ENCODE results near the gene RBM11. TPM values are rescaled to one million over a fixed set of nuclear protein-coding genes. Genes with fewer than 3 reads are reported as not detected.

The RBM11 gene
- total and polyA plus RNA-seq, 2 of the 8 experiments (the other 6 are each of a cell fraction or from before 2014, with no cell fraction given) = 3.9 to 10.1 TPM

- no peak for FAIRE-seq
- TF ChIP-seq RBBP5 (IDR thresholded peaks at IDR 0.05; ENCODE audit: borderline replicate concordance, low read depth, low read length) = no peak
- TF ChIP-seq KDM4A (IDR thresholded peaks at IDR 0.05; ENCODE audit: low read depth, low read length, severe bottlenecking) = no peak
- no peak for TF ChIP-seq SP1 (IDR thresholded peaks at IDR 0.05; ENCODE audit: low read depth, low read length)
- TF ChIP-seq KDM5A (IDR thresholded peaks at IDR 0.05; ENCODE audit: low read length) = no peak
- no peak for TF ChIP-seq EGR1 (IDR thresholded peaks at IDR 0.05; ENCODE audit: borderline replicate concordance, low read depth, low read length)
- no peak for TF ChIP-seq EZH2 (IDR thresholded peaks at IDR 0.05; ENCODE audit: low read depth, low read length, severe bottlenecking)
- TF ChIP-seq TBP (IDR thresholded peaks at IDR 0.05; ENCODE audit: low read depth, low read length) = no peak
- no peak for TF ChIP-seq CHD1 (IDR thresholded peaks at IDR 0.05; ENCODE audit: low read depth, low read length)
- no peak for TF ChIP-seq GTF2F1 (IDR thresholded peaks at IDR 0.05; ENCODE audit: borderline replicate concordance, low read depth, low read length)
- TF ChIP-seq GABPA (IDR thresholded peaks at IDR 0.05; ENCODE audit: borderline replicate concordance, insufficient read depth, low read length) = no peak
- TF ChIP-seq USF2 (IDR thresholded peaks at IDR 0.05; ENCODE audit: low read length) = no peak
- TF ChIP-seq POLR2AphosphoS5 (IDR thresholded peaks at IDR 0.05; ENCODE audit: low read depth, low read length) = no peak
- TF ChIP-seq POLR2A (IDR thresholded peaks at IDR 0.05; ENCODE audit: control extremely low read depth in 1 of 2, low read depth in 2 of 2, low read length in 2 of 2) = no peak
- no peak for TF ChIP-seq MAFK (IDR thresholded peaks at IDR 0.05; ENCODE audit: low read depth, low read length)
These were observed 35.4 kb downstream of the RBM11 start for GRCh38 chr21:14251336-14251735.

More at GRCh38 chr21:14251336-14251735, 35.4 kb downstream of the RBM11 start:
- WGBS, 2 experiments (ENCODE audit: extremely low coverage in 1 of 2, insufficient coverage in 1 of 2, insufficient read length in 1 of 2, insufficient replicate concordance in 2 of 2, low coverage in 1 of 2, low lambda C conversion rate in 2 of 2, missing lambda C conversion rate in 1 of 2) = 68% methylated on average over 1 of the region's 1 CpG; no CpG with 5 or more reads in 1 of the 2 experiments
- Histone ChIP-seq H3K9ac (replicated peaks in 1 of 4; ENCODE audit: extremely low read depth in 1 of 4, low read depth in 3 of 4, low read length in 3 of 4) (no peak overlapping the region), H3K23me2 (ENCODE audit: low read depth, low read length) (no peaks in the 10 kb centered on the region; the same call in 1 of the 2 replicates), H3K79me1 (ENCODE audit: low read depth, low read length) (no peaks in the 10 kb centered on the region), H2AK5ac (ENCODE audit: low read depth, low read length) (no peak overlapping the region), H3K36me3 (ENCODE audit: control insufficient read depth in 2 of 4, insufficient read depth in 4 of 4, low read length in 3 of 4) (no peaks in the 10 kb centered on the region), H2BK20ac (ENCODE audit: low read length) (no peak overlapping the region), H3K56ac (replicated peaks; ENCODE audit: insufficient read length, low read depth, low read length) (no peak overlapping the region), H3K4me2 (ENCODE audit: insufficient read depth in 1 of 2, low read depth in 2 of 2, low read length in 2 of 2) (no peak overlapping the region), H4K8ac (ENCODE audit: extremely low read depth, insufficient read depth, low read length) (no peak overlapping the region), H3K79me2 (ENCODE audit: control insufficient read depth in 1 of 2, insufficient read depth in 2 of 2, low read length in 2 of 2) (no peaks in the 10 kb centered on the region), H4K5ac (ENCODE audit: insufficient read length, low read depth, low read length) (no peak overlapping the region), H3K27me3 (replicated peaks in 1 of 4; ENCODE audit: control insufficient read depth in 3 of 4, extremely low read depth in 1 of 4, insufficient read depth in 3 of 4, low read length in 3 of 4) (no peaks in the 10 kb centered on the region), H3K4ac (replicated peaks; ENCODE audit: insufficient read length, low read depth, low read length) (no peak overlapping the region), H2BK12ac (ENCODE audit: low read depth, low read length) (no peak overlapping the region), H4K20me1 (replicated peaks in 1 of 2; ENCODE audit: control insufficient read depth in 1 of 2, insufficient read depth in 2 of 2, low read length in 2 of 2) (no peaks in the 10 kb centered on the region), H3K9me3 (ENCODE audit: insufficient read depth in 2 of 2, low read depth in 1 of 2, low read length in 1 of 2) (no peaks in the 10 kb centered on the region), H3K27ac (ENCODE audit: low read depth, low read length) (no peak overlapping the region), H2BK120ac (replicated peaks; ENCODE audit: low read depth, low read length) (no peak overlapping the region), H2BK15ac (ENCODE audit: low read length) (no peak overlapping the region), H3K23ac (ENCODE audit: insufficient read length) (no peak overlapping the region), H3K18ac (ENCODE audit: extremely low read depth, low read length) (no peak overlapping the region), H2BK5ac (ENCODE audit: low read depth, low read length) (no peak overlapping the region), H2AFZ (ENCODE audit: low read length) (no peak overlapping the region), H3K4me3 (ENCODE audit: extremely low read depth in 1 of 4, insufficient read depth in 2 of 4, low read depth in 3 of 4, low read length in 4 of 4) (no peak overlapping the region), H4K91ac (replicated peaks; ENCODE audit: insufficient read length, low read length) (no peak overlapping the region), H3K14ac (ENCODE audit: insufficient read length) (no peak overlapping the region), H3K4me1 (replicated peaks in 1 of 4; ENCODE audit: control insufficient read depth in 3 of 4, insufficient read depth in 4 of 4, low read length in 3 of 4) (no peaks in the 10 kb centered on the region)
- CTCF ChIA-PET (ENCODE audit: partially characterized antibody) = interaction anchor here (0.7 to 1.7 kb wide), 2 partner anchors 10 to 548 kb away, joined by 3 to 4 read pairs; no protein-coding TSS in a partner anchor
- POLR2A ChIA-PET (ENCODE audit: partially characterized antibody) = no interaction called here
- DNase-seq (ENCODE audit: low read depth in 1 of 2, low spot score in 2 of 2) = no peak
